GM23248 (cell line): Measurements from ENCODE around the gene C2CD4C. TPM values are rescaled to one million over a fixed set of nuclear protein-coding genes. Genes with fewer than 3 reads are reported as not detected.
"Not testable (repeated sequence)": the region's sequence is repeated elsewhere in the genome, so short reads cannot be mapped to it uniquely, and the experiment has no call there.

ENCODE experiments used
- DNase-seq: peaks from one replicate; pipeline ENCODE4 v3.0.0-alpha.2; 2015
- H2AFZ ChIP-seq: fragments of 200-600 bp; sonication (generic); 2 replicates; pipeline ENCODE4 v1.6.1; 2016; ENCODE audit warnings: antibody characterized with exemption
- H3F3A ChIP-seq: fragments of 200-600 bp; sonication (generic); 2 replicates; pipeline ENCODE4 v1.6.1; 2016; ENCODE audit warnings: mild to moderate bottlenecking, antibody characterized with exemption, mixed run types; ENCODE audit not compliant: insufficient read depth
- H3K27ac ChIP-seq: fragments of 200-600 bp; sonication (generic); 2 replicates; pipeline ENCODE4 v1.5.1; 2016; ENCODE audit warnings: mild to moderate bottlenecking
- H3K27me3 ChIP-seq: fragments of 200-600 bp; sonication (generic); replicated peaks from 2 replicates; pipeline ENCODE4 v1.6.1; 2016; ENCODE audit warnings: mild to moderate bottlenecking; ENCODE audit not compliant: insufficient read depth
- H3K36me3 ChIP-seq: fragments of 200-600 bp; sonication (generic); 2 replicates; pipeline ENCODE4 v1.6.1; 2016; ENCODE audit warnings: low read depth, mild to moderate bottlenecking
- H3K4me1 ChIP-seq: fragments of 200-600 bp; sonication (generic); 2 replicates; pipeline ENCODE4 v1.6.1; 2016; ENCODE audit warnings: mild to moderate bottlenecking; ENCODE audit not compliant: insufficient read depth
- H3K4me2 ChIP-seq: fragments of 200-600 bp; sonication (generic); one replicate; pipeline ENCODE4 v1.6.1; 2016; ENCODE audit warnings: mild to moderate bottlenecking; ENCODE audit not compliant: unreplicated experiment
- H3K4me3 ChIP-seq: fragments of 200-600 bp; sonication (generic); 2 replicates; pipeline ENCODE4 v1.5.1; 2016; ENCODE audit warnings: mild to moderate bottlenecking
- H3K79me2 ChIP-seq: fragments of 200-600 bp; sonication (generic); 2 replicates; pipeline ENCODE4 v1.6.1; 2016; ENCODE audit warnings: mild to moderate bottlenecking; ENCODE audit not compliant: insufficient read depth
- H3K9ac ChIP-seq: fragments of 200-600 bp; sonication (generic); 2 replicates; pipeline ENCODE4 v1.6.1; 2016; ENCODE audit warnings: mild to moderate bottlenecking
- H3K9me2 ChIP-seq: fragments of 200-600 bp; sonication (generic); 2 replicates; pipeline ENCODE4 v1.6.1; 2016; ENCODE audit warnings: mixed run types, mild to moderate bottlenecking, moderate library complexity; ENCODE audit not compliant: insufficient read depth
- H3K9me3 ChIP-seq: fragments of 200-600 bp; sonication (generic); one replicate; pipeline ENCODE4 v1.6.1; 2017; ENCODE audit warnings: low read depth
- H4K20me1 ChIP-seq: fragments of 200-600 bp; sonication (generic); 2 replicates; pipeline ENCODE4 v1.6.0; 2016; ENCODE audit not compliant: insufficient read depth
- EZH2 ChIP-seq: fragments of 200-600 bp; sonication (generic); IDR thresholded peaks from 2 replicates; pipeline ENCODE4 v1.6.1; 2018; ENCODE audit warnings: antibody characterized with exemption, mild to moderate bottlenecking; ENCODE audit not compliant: insufficient read depth, poor library complexity, severe bottlenecking
- EZH2phosphoT487 ChIP-seq: fragments of 200-600 bp; sonication (generic); IDR thresholded peaks from 2 replicates; pipeline ENCODE4 v1.6.1; 2018; ENCODE audit warnings: antibody characterized with exemption, moderate library complexity, mild to moderate bottlenecking, low read depth; ENCODE audit not compliant: insufficient read depth
- WGBS, 2 experiments: methylation state at CpG; one replicate each; pipeline ENCODE4 v1.1.6; 2015 to 2017; ENCODE audit warnings: low lambda C conversion rate in 2 of 2, low coverage in 1 of 2; ENCODE audit errors: missing lambda C conversion rate in 2 of 2; 5-methylcytosine and 5-hydroxymethylcytosine counted together
- in situ Hi-C: fragments of 300-500 bp; cut with MboI; formaldehyde crosslinking; loops from 2 replicates; pipeline ENCODE4 v1.15.0; 2020
- polyA plus RNA-seq: library from polyadenylated mRNA; unstranded; fragments of >200 nt; fragmentation: Nextera tagmentation; extraction: Ambion mirVana; gene quantifications from 2 replicates; pipeline ENCODE4 v1.2.1, GENCODE V29; 2016
- total RNA-seq: library from RNA; depleted of rRNA; stranded (reverse); fragments of >200 nt; shearing (Covaris generic); gene quantifications from 2 replicates; pipeline ENCODE4 v1.2.3, GENCODE V29; 2014

The C2CD4C gene
- total and polyA plus RNA-seq, 2 experiments from 2014 or later, result 0.05 to 0.32 TPM

GRCh38 chr19:428149-428548, 19.2 kb upstream of the C2CD4C start:
- no peaks in the 10 kb centered on the region for H3K79me2 ChIP-seq
- no peaks in the 10 kb centered on the region for H3K9me2 ChIP-seq
- DNase-seq, result no peak
- no peaks in the 10 kb centered on the region for H3K36me3 ChIP-seq
- H3K27ac ChIP-seq, result no peak overlapping the region
- TF ChIP-seq EZH2 (no peak), EZH2phosphoT487 (no peak)
- H3F3A ChIP-seq, result no peaks in the 10 kb centered on the region
- no peaks in the 10 kb centered on the region for H3K4me1 ChIP-seq
- no peaks in the 10 kb centered on the region for H4K20me1 ChIP-seq
- H3K4me2 ChIP-seq, result no peak overlapping the region
- no peak overlapping the region for H3K9ac ChIP-seq
- H2AFZ ChIP-seq, result no peak overlapping the region
- no peak overlapping the region for H3K4me3 ChIP-seq
- in situ Hi-C loops, result no loop called here
- no peaks in the 10 kb centered on the region for H3K9me3 ChIP-seq
- H3K27me3 ChIP-seq, result no peaks in the 10 kb centered on the region
- 78 to 80% methylated on average over 15 of the region's 15 CpGs for WGBS, 2 experiments

- H3K4me1 ChIP-seq, H3K9me3 ChIP-seq, in situ Hi-C loops, H2AFZ ChIP-seq, H3K9me2 ChIP-seq, H3K27me3 ChIP-seq, H3K4me3 ChIP-seq, H3K27ac ChIP-seq, H3F3A ChIP-seq, H4K20me1 ChIP-seq, H3K36me3 ChIP-seq, H3K4me2 ChIP-seq, DNase-seq, H3K9ac ChIP-seq, H3K79me2 ChIP-seq: not testable (repeated sequence)
- WGBS, 2 experiments, result 79 to 83% methylated on average over 3 to 19 of the region's 19 CpGs
These were observed 18.7 kb upstream of the C2CD4C start for GRCh38 chr19:427675-428074.

GRCh38 chr19:426725-427445, 17.9 kb upstream of the C2CD4C start:
- TF ChIP-seq EZH2phosphoT487, result no peak
- no peak for TF ChIP-seq EZH2
- no peak for DNase-seq
- Histone ChIP-seq H3K9me2 (no peaks in the 10 kb centered on the region), H3K4me3 (no peak overlapping the region), H3K9ac (no peak overlapping the region), H3K36me3 (no peaks in the 10 kb centered on the region), H3K4me1 (no peaks in the 10 kb centered on the region), H3K9me3 (no peaks in the 10 kb centered on the region), H3K27ac (no peak overlapping the region), H3K4me2 (no peak overlapping the region), H3F3A (no peaks in the 10 kb centered on the region), H4K20me1 (no peaks in the 10 kb centered on the region), H3K79me2 (no peaks in the 10 kb centered on the region), H2AFZ (no peak overlapping the region), H3K27me3 (no peaks in the 10 kb centered on the region)
- in situ Hi-C loops, result no loop called here
- WGBS, 2 experiments, result 74 to 84% methylated on average over 31 to 51 of the region's 51 CpGs

- WGBS, 2 experiments, result 79 to 87% methylated on average over 18 to 26 of the region's 26 CpGs
- Histone ChIP-seq H3F3A (no peaks in the 10 kb centered on the region), H3K4me2 (no peak overlapping the region), H3K27ac (no peak overlapping the region), H3K36me3 (no peaks in the 10 kb centered on the region), H3K4me1 (no peaks in the 10 kb centered on the region), H3K9me2 (no peaks in the 10 kb centered on the region), H3K27me3 (no peaks in the 10 kb centered on the region), H3K79me2 (no peaks in the 10 kb centered on the region), H4K20me1 (no peaks in the 10 kb centered on the region), H3K9me3 (no peaks in the 10 kb centered on the region), H2AFZ (no peak overlapping the region), H3K9ac (no peak overlapping the region), H3K4me3 (no peak overlapping the region)
- TF ChIP-seq EZH2 (no peak), EZH2phosphoT487 (no peak)
- no peak for DNase-seq
- in situ Hi-C loops, result no loop called here
These were observed 16.1 kb upstream of the C2CD4C start for GRCh38 chr19:425056-425455.

- H3K27me3 ChIP-seq, result no peaks in the 10 kb centered on the region
- no peak overlapping the region for H3K27ac ChIP-seq
- no peaks in the 10 kb centered on the region for H4K20me1 ChIP-seq
- H3K9me2 ChIP-seq, result no peaks in the 10 kb centered on the region
- H3K4me3 ChIP-seq, result no peak overlapping the region
- no peak for DNase-seq
- H2AFZ ChIP-seq, result no peak overlapping the region
- no peaks in the 10 kb centered on the region for H3F3A ChIP-seq
- WGBS, 2 experiments, result 75 to 81% methylated on average over 12 to 14 of the region's 15 CpGs
- H3K4me2 ChIP-seq, result no peak overlapping the region
- H3K9me3 ChIP-seq, result no peaks in the 10 kb centered on the region
- no peak for TF ChIP-seq EZH2
- no peak for TF ChIP-seq EZH2phosphoT487
- no peak overlapping the region for H3K9ac ChIP-seq
- H3K36me3 ChIP-seq, result no peaks in the 10 kb centered on the region
- H3K4me1 ChIP-seq, result no peaks in the 10 kb centered on the region
- no peaks in the 10 kb centered on the region for H3K79me2 ChIP-seq
- in situ Hi-C loops, result no loop called here
These were observed 15.6 kb upstream of the C2CD4C start for GRCh38 chr19:424546-424945.
